Prostate gland (tissue), 2 donors: ENCODE results near the gene POSTN. TPM values are rescaled to one million over a fixed set of nuclear protein-coding genes. Genes with fewer than 3 reads are reported as not detected.

Experiments
- DNase-seq: peaks from one replicate; pipeline ENCODE4 v3.0.0-alpha.2; 2019; ENCODE audit warnings: low spot score
- H3K27ac ChIP-seq, 2 donors: fragments of 200-600 bp; sonication (generic); 2 replicates each; pipeline ENCODE4 v1.5.1; 2017 to 2019
- H3K27me3 ChIP-seq: fragments of 200-600 bp; sonication (generic); replicated peaks from 2 replicates; pipeline ENCODE4 v1.5.1; 2019; ENCODE audit not compliant: insufficient read depth
- H3K36me3 ChIP-seq, 2 donors: fragments of 200-600 bp; sonication (generic); 1 replicate in 1 of 2; 2 replicates in 1 of 2; pipeline versions ENCODE4 v1.5.1 to v1.8.1; 2017 to 2019
- H3K4me1 ChIP-seq: fragments of 200-600 bp; sonication (generic); replicated peaks from 2 replicates; pipeline ENCODE4 v1.5.1; 2019
- H3K4me3 ChIP-seq, 2 donors: fragments of 200-600 bp; sonication (generic); 2 replicates each; pipeline ENCODE4 v1.5.1; 2017 to 2019
- H3K9me3 ChIP-seq: fragments of 200-600 bp; sonication (generic); 2 replicates; pipeline ENCODE4 v1.5.1; 2017
- CTCF ChIP-seq, 4 experiments: fragments of 200-600 bp in 2 of 4; fragments of 450-650 bp in 2 of 4; sonication (generic) in 2 of 4; IDR thresholded peaks; 1 replicate in 3 of 4; 2 replicates in 1 of 4; pipeline ENCODE4 v1.5.1; 2016 to 2019; ENCODE audit warnings: antibody characterized with exemption in 4 of 4, mild to moderate bottlenecking in 2 of 4, moderate library complexity in 2 of 4
- POLR2A ChIP-seq: fragments of 450-650 bp; IDR thresholded peaks from one replicate; pipeline ENCODE4 v1.6.1; 2016; ENCODE audit warnings: antibody characterized with exemption, mild to moderate bottlenecking
- POLR2AphosphoS5 ChIP-seq: sonication (generic); formaldehyde crosslinking; IDR thresholded peaks from one replicate; pipeline ENCODE4 v1.6.1; 2017; ENCODE audit warnings: antibody characterized with exemption
- WGBS: methylation state at CpG from one replicate; pipeline ENCODE4 v1.1.5; 2018; 5-methylcytosine and 5-hydroxymethylcytosine counted together
- intact Hi-C: fragments of 100-400 bp; cut with DNase I; formaldehyde crosslinking; loops from one replicate; pipeline ENCODE4 v1.14.2; 2022
- total RNA-seq, 2 donors: library from RNA; depleted of rRNA; stranded (reverse); fragments of >200 nt; gene quantifications; one replicate each; pipeline ENCODE4 v1.1.0, GENCODE V29; 2016

Gene POSTN
- total RNA-seq, 2 donors from 2014 or later = 8.5 to 28.3 TPM

- no peaks in the 10 kb centered on the region for H3K4me1 ChIP-seq
- TF ChIP-seq POLR2A = no peak
- intact Hi-C loops = no loop called here
- H3K9me3 ChIP-seq = no peaks in the 10 kb centered on the region
- H3K27ac ChIP-seq = no peak overlapping the region
- H3K36me3 ChIP-seq = no peaks in the 10 kb centered on the region
- H3K4me3 ChIP-seq = no peak overlapping the region
- no peaks in the 10 kb centered on the region for H3K27me3 ChIP-seq
- WGBS = 94% methylated on average over 3 of the region's 3 CpGs
- DNase-seq = no peak
These were observed 53.6 kb downstream of the POSTN start for GRCh38 chr13:37544995-37545394.

- H3K27me3 ChIP-seq = no peaks in the 10 kb centered on the region
- H3K4me1 ChIP-seq = no peaks in the 10 kb centered on the region
- no peaks in the 10 kb centered on the region for H3K36me3 ChIP-seq
- 60% methylated on average over 3 of the region's 3 CpGs for WGBS
- TF ChIP-seq POLR2A (no peak), POLR2AphosphoS5 (no peak), CTCF (IDR thresholded peaks at IDR 0.05) (no peak)
- no peak overlapping the region for H3K4me3 ChIP-seq
- no peaks in the 10 kb centered on the region for H3K9me3 ChIP-seq
- DNase-seq = no peak
- no peak overlapping the region for H3K27ac ChIP-seq
- intact Hi-C loops = no loop called here
These were observed 58.5 kb downstream of the POSTN start for GRCh38 chr13:37539976-37540605.

GRCh38 chr13:37539170-37539569 lies 59.4 kb downstream of the POSTN start:
- intact Hi-C loops = no loop called here
- no peaks in the 10 kb centered on the region for H3K4me1 ChIP-seq
- no peak overlapping the region for H3K4me3 ChIP-seq
- H3K27ac ChIP-seq = no peak overlapping the region
- H3K36me3 ChIP-seq = no peaks in the 10 kb centered on the region
- TF ChIP-seq POLR2AphosphoS5 (no peak), CTCF (IDR thresholded peaks at IDR 0.05) (no peak), POLR2A (no peak)
- H3K9me3 ChIP-seq = no peaks in the 10 kb centered on the region
- H3K27me3 ChIP-seq = no peaks in the 10 kb centered on the region
- no peak for DNase-seq
- 79% methylated on average over 2 of the region's 2 CpGs for WGBS

GRCh38 chr13:37535501-37535900 lies 63.1 kb downstream of the POSTN start:
- no peaks in the 10 kb centered on the region for H3K27me3 ChIP-seq
- H3K4me3 ChIP-seq = no peak overlapping the region
- TF ChIP-seq POLR2AphosphoS5 (no peak), CTCF (IDR thresholded peaks at IDR 0.05) (no peak), POLR2A (no peak)
- no peak for DNase-seq
- H3K9me3 ChIP-seq = no peaks in the 10 kb centered on the region
- no peaks in the 10 kb centered on the region for H3K4me1 ChIP-seq
- intact Hi-C loops = no loop called here
- no peak overlapping the region for H3K27ac ChIP-seq
- WGBS = 68% methylated on average over 2 of the region's 2 CpGs
- H3K36me3 ChIP-seq = no peaks in the 10 kb centered on the region

- no peaks in the 10 kb centered on the region for H3K9me3 ChIP-seq
- H3K27me3 ChIP-seq = no peaks in the 10 kb centered on the region
- no peak overlapping the region for H3K27ac ChIP-seq
- no peak for DNase-seq
- TF ChIP-seq POLR2A (no peak), CTCF (IDR thresholded peaks at IDR 0.05) (no peak), POLR2AphosphoS5 (no peak)
- no peaks in the 10 kb centered on the region for H3K36me3 ChIP-seq
- no peak overlapping the region for H3K4me3 ChIP-seq
- WGBS = 96% methylated on average over 1 of the region's 1 CpG
- intact Hi-C loops = no loop called here
- H3K4me1 ChIP-seq = no peaks in the 10 kb centered on the region
These were observed 63.9 kb downstream of the POSTN start for GRCh38 chr13:37534676-37535075.
